Fibroblast of mammary gland (primary cell): ENCODE results near the gene DDX18.

ENCODE experiments used
- DNase-seq: peaks from one replicate; pipeline ENCODE4 v3.0.0-alpha.2; 2010; ENCODE audit warnings: low read depth
- H3K4me3 ChIP-seq: 2 replicates; pipeline ENCODE4 v1.5.1; 2011; ENCODE audit warnings: low read depth, mild to moderate bottlenecking, low read length, moderate library complexity; ENCODE audit not compliant: control insufficient read depth
- TF ChIP-seq, protein P1 (sequence below): conservative IDR thresholded peaks from 2 replicates; pipeline ENCODE4 v1.5.1; 2011; ENCODE audit warnings: low read depth, low read length, inconsistent platforms; ENCODE audit not compliant: control insufficient read depth, insufficient read depth

DDX18 gene

DNA sequence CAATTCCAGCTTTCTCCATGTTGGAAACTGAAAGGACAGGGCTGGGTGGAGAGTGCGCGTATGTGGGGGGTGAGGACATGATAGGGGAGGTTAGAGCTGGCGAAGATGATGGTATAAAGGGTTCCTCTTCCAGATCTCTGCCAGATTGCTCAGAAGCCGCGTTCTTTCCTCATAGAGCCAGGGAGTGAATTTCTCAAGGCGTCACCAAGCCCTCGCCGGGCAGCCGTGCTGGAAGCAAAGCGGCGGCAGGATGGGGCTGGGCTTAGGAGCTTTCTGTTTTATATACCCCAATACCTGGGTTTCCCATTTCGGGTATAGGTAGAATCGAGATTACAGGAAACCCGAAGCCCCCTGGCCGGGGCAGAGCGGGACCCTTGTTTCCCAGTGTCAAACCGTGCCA lies 43.8 kb downstream of the DDX18 start:
- no peak overlapping the region for H3K4me3 ChIP-seq
- DNase-seq = no peak
- TF ChIP-seq, protein P1, sequence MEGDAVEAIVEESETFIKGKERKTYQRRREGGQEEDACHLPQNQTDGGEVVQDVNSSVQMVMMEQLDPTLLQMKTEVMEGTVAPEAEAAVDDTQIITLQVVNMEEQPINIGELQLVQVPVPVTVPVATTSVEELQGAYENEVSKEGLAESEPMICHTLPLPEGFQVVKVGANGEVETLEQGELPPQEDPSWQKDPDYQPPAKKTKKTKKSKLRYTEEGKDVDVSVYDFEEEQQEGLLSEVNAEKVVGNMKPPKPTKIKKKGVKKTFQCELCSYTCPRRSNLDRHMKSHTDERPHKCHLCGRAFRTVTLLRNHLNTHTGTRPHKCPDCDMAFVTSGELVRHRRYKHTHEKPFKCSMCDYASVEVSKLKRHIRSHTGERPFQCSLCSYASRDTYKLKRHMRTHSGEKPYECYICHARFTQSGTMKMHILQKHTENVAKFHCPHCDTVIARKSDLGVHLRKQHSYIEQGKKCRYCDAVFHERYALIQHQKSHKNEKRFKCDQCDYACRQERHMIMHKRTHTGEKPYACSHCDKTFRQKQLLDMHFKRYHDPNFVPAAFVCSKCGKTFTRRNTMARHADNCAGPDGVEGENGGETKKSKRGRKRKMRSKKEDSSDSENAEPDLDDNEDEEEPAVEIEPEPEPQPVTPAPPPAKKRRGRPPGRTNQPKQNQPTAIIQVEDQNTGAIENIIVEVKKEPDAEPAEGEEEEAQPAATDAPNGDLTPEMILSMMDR = no peak

GRCh38 chr2:117858892-117859531 lies 44.5 kb downstream of the DDX18 start:
- TF ChIP-seq, protein P1 = no peak

DNA sequence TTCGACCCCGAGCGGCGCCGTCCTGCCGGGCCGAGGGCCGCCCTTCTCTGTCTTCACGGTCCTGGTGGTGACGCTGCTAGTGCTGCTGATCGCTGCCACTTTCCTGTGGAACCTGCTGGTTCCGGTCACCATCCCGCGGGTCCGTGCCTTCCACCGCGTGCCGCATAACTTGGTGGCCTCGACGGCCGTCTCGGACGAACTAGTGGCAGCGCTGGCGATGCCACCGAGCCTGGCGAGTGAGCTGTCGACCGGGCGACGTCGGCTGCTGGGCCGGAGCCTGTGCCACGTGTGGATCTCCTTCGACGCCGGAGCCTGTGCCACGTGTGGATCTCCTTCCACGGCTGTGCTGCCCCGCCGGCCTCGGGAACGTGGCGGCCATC lies 45.0 kb downstream of the DDX18 start:
- H3K4me3 ChIP-seq = no peak overlapping the region
- DNase-seq = no peak
- TF ChIP-seq, protein P1 = no peak

More at GRCh38 chr2:117858892-117859531, 44.5 kb downstream of the DDX18 start:
- no peak overlapping the region for H3K4me3 ChIP-seq
- DNase-seq = no peak

DNA sequence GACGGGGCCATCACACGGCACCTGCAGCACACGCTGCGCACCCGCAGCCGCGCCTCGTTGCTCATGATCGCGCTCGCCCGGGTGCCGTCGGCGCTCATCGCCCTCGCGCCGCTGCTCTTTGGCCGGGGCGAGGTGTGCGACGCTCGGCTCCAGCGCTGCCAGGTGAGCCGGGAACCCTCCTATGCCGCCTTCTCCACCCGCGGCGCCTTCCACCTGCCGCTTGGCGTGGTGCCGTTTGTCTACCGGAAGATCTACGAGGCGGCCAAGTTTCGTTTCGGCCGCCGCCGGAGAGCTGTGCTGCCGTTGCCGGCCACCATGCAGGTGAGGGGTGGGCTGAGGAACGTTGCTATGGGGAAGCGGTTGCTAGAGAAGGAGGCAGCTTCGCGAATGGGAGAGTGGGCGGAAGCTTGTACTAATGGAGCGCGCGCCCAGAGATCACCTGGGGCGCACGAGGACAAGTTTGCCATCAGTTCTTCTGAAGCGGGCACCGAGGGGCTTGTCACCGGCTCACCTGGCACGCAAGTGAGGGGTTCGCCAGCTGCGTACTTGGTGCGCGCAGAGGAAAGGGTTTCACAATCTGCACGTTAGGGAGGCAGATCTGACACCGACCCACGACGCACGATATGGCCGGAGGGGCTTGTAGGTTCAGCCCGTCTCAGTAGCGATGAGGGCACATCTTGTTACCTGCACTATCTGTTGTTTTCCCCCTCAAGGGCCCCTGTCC lies 45.6 kb downstream of the DDX18 start:
- DNase-seq = no peak
- H3K4me3 ChIP-seq = no peak overlapping the region
- TF ChIP-seq, protein P1 = no peak

DNA sequence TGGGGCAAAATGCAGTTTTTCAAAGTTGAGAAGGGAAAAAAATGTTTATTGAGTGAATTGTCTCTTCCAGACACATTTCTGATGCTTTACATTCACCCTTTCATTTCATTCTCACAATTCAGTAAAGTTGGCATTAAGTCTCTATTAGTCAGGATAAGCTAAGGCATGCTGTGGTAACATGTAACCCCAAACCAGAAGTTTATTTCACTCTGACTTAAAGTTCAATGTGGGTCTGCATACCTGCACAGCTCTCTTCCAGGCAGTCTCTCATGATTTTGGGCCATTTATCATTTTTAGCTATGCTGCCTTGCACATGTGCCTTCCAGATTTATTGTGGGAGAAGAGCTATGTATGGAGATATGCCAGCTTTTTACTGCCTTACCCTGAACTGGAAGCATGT lies 48.0 kb downstream of the DDX18 start:
- no peak overlapping the region for H3K4me3 ChIP-seq
- TF ChIP-seq, protein P1 = no peak
- DNase-seq = no peak

GRCh38 chr2:117875786-117876185 lies 61.3 kb downstream of the DDX18 start:
- no peak for DNase-seq
- TF ChIP-seq, protein P1 = no peak
- no peak overlapping the region for H3K4me3 ChIP-seq
